Neural cell (in vitro differentiated cells): ENCODE results near the gene OR5C1.

Experiments used
- EP300 ChIP-seq: fragments of 450-650 bp; conservative IDR thresholded peaks from 2 replicates; pipeline ENCODE4 v1.6.1; 2014; ENCODE audit warnings: antibody characterized with exemption, mild to moderate bottlenecking, moderate library complexity; ENCODE audit not compliant: poor library complexity, severe bottlenecking
- EZH2 ChIP-seq: fragments of 200-600, 300-800 bp; shearing (Covaris generic), sonication (generic); IDR thresholded peaks from 2 replicates; pipeline ENCODE4 v1.6.1; 2014; ENCODE audit warnings: antibody characterized with exemption, low read length, borderline replicate concordance, mild to moderate bottlenecking; ENCODE audit not compliant: insufficient read depth, poor library complexity, severe bottlenecking
- POLR2AphosphoS5 ChIP-seq: IDR thresholded peaks from 2 replicates; pipeline ENCODE4 v1.6.1; 2012
- TF ChIP-seq, protein P1 (sequence below): IDR thresholded peaks from 2 replicates; pipeline ENCODE4 v1.6.1; 2012; ENCODE audit warnings: borderline replicate concordance
- TF ChIP-seq, protein P2 (sequence below): fragments of 450-650 bp; IDR thresholded peaks from 2 replicates; pipeline ENCODE4 v1.5.1; 2014; ENCODE audit warnings: antibody characterized with exemption, mild to moderate bottlenecking, moderate library complexity; ENCODE audit not compliant: poor library complexity, severe bottlenecking

DNA sequence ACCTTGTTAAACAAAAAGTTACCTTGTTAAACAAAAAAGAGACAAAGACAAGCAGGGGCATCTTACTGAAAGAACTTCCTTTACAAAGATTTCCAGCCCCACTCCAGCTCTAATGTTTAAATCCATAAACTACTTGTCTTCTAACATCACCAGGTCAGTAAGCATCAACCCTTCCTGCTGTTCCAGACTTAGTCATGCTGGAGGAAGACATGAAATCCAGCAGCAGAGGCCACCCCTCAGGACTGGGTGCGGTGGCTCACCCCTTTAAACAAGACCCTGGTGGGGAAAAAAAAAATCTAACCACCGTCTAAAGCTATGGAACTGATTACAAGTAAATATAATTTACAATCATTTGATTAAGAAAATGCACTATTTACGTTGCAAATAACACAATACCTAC, 30.6 kb downstream of the OR5C1 start:
- TF ChIP-seq EP300 (no peak), POLR2AphosphoS5 (no peak), EZH2 (no peak)
- TF ChIP-seq, protein P1, sequence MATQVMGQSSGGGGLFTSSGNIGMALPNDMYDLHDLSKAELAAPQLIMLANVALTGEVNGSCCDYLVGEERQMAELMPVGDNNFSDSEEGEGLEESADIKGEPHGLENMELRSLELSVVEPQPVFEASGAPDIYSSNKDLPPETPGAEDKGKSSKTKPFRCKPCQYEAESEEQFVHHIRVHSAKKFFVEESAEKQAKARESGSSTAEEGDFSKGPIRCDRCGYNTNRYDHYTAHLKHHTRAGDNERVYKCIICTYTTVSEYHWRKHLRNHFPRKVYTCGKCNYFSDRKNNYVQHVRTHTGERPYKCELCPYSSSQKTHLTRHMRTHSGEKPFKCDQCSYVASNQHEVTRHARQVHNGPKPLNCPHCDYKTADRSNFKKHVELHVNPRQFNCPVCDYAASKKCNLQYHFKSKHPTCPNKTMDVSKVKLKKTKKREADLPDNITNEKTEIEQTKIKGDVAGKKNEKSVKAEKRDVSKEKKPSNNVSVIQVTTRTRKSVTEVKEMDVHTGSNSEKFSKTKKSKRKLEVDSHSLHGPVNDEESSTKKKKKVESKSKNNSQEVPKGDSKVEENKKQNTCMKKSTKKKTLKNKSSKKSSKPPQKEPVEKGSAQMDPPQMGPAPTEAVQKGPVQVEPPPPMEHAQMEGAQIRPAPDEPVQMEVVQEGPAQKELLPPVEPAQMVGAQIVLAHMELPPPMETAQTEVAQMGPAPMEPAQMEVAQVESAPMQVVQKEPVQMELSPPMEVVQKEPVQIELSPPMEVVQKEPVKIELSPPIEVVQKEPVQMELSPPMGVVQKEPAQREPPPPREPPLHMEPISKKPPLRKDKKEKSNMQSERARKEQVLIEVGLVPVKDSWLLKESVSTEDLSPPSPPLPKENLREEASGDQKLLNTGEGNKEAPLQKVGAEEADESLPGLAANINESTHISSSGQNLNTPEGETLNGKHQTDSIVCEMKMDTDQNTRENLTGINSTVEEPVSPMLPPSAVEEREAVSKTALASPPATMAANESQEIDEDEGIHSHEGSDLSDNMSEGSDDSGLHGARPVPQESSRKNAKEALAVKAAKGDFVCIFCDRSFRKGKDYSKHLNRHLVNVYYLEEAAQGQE: no peak
- TF ChIP-seq, protein P2, sequence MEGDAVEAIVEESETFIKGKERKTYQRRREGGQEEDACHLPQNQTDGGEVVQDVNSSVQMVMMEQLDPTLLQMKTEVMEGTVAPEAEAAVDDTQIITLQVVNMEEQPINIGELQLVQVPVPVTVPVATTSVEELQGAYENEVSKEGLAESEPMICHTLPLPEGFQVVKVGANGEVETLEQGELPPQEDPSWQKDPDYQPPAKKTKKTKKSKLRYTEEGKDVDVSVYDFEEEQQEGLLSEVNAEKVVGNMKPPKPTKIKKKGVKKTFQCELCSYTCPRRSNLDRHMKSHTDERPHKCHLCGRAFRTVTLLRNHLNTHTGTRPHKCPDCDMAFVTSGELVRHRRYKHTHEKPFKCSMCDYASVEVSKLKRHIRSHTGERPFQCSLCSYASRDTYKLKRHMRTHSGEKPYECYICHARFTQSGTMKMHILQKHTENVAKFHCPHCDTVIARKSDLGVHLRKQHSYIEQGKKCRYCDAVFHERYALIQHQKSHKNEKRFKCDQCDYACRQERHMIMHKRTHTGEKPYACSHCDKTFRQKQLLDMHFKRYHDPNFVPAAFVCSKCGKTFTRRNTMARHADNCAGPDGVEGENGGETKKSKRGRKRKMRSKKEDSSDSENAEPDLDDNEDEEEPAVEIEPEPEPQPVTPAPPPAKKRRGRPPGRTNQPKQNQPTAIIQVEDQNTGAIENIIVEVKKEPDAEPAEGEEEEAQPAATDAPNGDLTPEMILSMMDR: no peak
